ENCODE data around the gene PXDN. TPM values are rescaled to one million over a fixed set of nuclear protein-coding genes. Genes with fewer than 3 reads are reported as not detected.

PXDN gene
- total and polyA plus RNA-seq, 2 donors (not counting 1 experiment from before 2014, with no cell fraction given): 0.21 to 1.4 TPM

GRCh38 chr2:1788478-1788959 lies 44.2 kb upstream of the PXDN start:
- no peaks in the 10 kb centered on the region for H3K79me2 ChIP-seq (ENCODE audit: control insufficient read depth, insufficient read depth, low read length)
- H3K27me3 ChIP-seq (replicated peaks in 1 of 4; ENCODE audit: control extremely low read depth in 1 of 4, control insufficient read depth in 3 of 4, insufficient read depth in 4 of 4, low read length in 3 of 4): no peaks in the 10 kb centered on the region
- Mint-ChIP-seq H3K27ac (no peak overlapping the region), H3K4me3 (no peak overlapping the region), H3K4me1 (no peaks in the 10 kb centered on the region), H3K27me3 (peaks cover 3% of the 10 kb centered on the region), H3K9me3 (ENCODE audit: insufficient read depth) (no peaks in the 10 kb centered on the region)
- intact Hi-C loops (cut with micrococcal nuclease): no loop called here
- ChIA-PET POLR2A (no interaction called here), CTCF (no interaction called here)
- ATAC-seq (ENCODE audit: low read depth) (no peak), DNase-seq (no peak)
- no peaks in the 10 kb centered on the region for H3K36me3 ChIP-seq (replicated peaks in 1 of 2; ENCODE audit: control extremely low read depth in 1 of 2, control insufficient read depth in 1 of 2, extremely low read depth in 1 of 2, insufficient read depth in 2 of 2, low read length in 1 of 2)
- no peaks in the 10 kb centered on the region for H4K20me1 ChIP-seq (ENCODE audit: control insufficient read depth, insufficient read depth, low read length, poor library complexity, severe bottlenecking)
- 93% methylated on average over 17 of the region's 18 CpGs for WGBS (ENCODE audit: insufficient coverage)
- no peak overlapping the region for H2AFZ ChIP-seq (ENCODE audit: insufficient read depth, low read depth, low read length, poor library complexity, severe bottlenecking)
- no peak overlapping the region for H3K4me2 ChIP-seq (replicated peaks; ENCODE audit: low read depth, low read length, poor library complexity, severe bottlenecking)
- TF ChIP-seq EZH2 (IDR thresholded peaks at IDR 0.05; ENCODE audit: borderline replicate concordance, insufficient read depth, low read depth, low read length, poor library complexity, severe bottlenecking) (no peak), CTCF (IDR thresholded peaks at IDR 0.05) (no peak)
- H3K9me3 ChIP-seq (ENCODE audit: control extremely low read depth in 1 of 3, control insufficient read depth in 2 of 3, insufficient read depth in 1 of 3, low read length in 2 of 3): no peaks in the 10 kb centered on the region
- no peak overlapping the region for H3K4me3 ChIP-seq (ENCODE audit: control extremely low read depth in 1 of 5, extremely low read depth in 1 of 5, insufficient read depth in 1 of 5, low read depth in 2 of 5, low read length in 4 of 5)
- no peak overlapping the region for H3K9ac ChIP-seq (ENCODE audit: low read length)
- no peaks in the 10 kb centered on the region for H3K4me1 ChIP-seq (ENCODE audit: control insufficient read depth in 2 of 2, insufficient read depth in 2 of 2, low read length in 2 of 2)
- no peak overlapping the region for H3K27ac ChIP-seq (ENCODE audit: low read length in 2 of 2)

GRCh38 chr2:1787755-1788477 lies 43.6 kb upstream of the PXDN start:
- Histone ChIP-seq H2AFZ (ENCODE audit: insufficient read depth, low read depth, low read length, poor library complexity, severe bottlenecking) (no peak overlapping the region), H3K36me3 (replicated peaks in 1 of 2; ENCODE audit: control extremely low read depth in 1 of 2, control insufficient read depth in 1 of 2, extremely low read depth in 1 of 2, insufficient read depth in 2 of 2, low read length in 1 of 2) (no peaks in the 10 kb centered on the region), H3K79me2 (ENCODE audit: control insufficient read depth, insufficient read depth, low read length) (no peaks in the 10 kb centered on the region), H3K27ac (ENCODE audit: low read length in 2 of 2) (no peak overlapping the region), H3K9me3 (ENCODE audit: control extremely low read depth in 1 of 3, control insufficient read depth in 2 of 3, insufficient read depth in 1 of 3, low read length in 2 of 3) (no peaks in the 10 kb centered on the region), H3K4me3 (ENCODE audit: control extremely low read depth in 1 of 5, extremely low read depth in 1 of 5, insufficient read depth in 1 of 5, low read depth in 2 of 5, low read length in 4 of 5) (no peak overlapping the region), H3K4me2 (replicated peaks; ENCODE audit: low read depth, low read length, poor library complexity, severe bottlenecking) (no peak overlapping the region), H3K4me1 (ENCODE audit: control insufficient read depth in 2 of 2, insufficient read depth in 2 of 2, low read length in 2 of 2) (no peaks in the 10 kb centered on the region), H4K20me1 (ENCODE audit: control insufficient read depth, insufficient read depth, low read length, poor library complexity, severe bottlenecking) (no peaks in the 10 kb centered on the region), H3K9ac (ENCODE audit: low read length) (no peak overlapping the region), H3K27me3 (replicated peaks in 1 of 4; ENCODE audit: control extremely low read depth in 1 of 4, control insufficient read depth in 3 of 4, insufficient read depth in 4 of 4, low read length in 3 of 4) (no peaks in the 10 kb centered on the region)
- DNase-seq (no peak), ATAC-seq (ENCODE audit: low read depth) (no peak)
- 77% methylated on average over 8 of the region's 10 CpGs for WGBS (ENCODE audit: insufficient coverage)
- intact Hi-C loops (cut with micrococcal nuclease): no loop called here
- no peaks in the 10 kb centered on the region for H3K4me1 Mint-ChIP-seq
- H3K9me3 Mint-ChIP-seq (ENCODE audit: insufficient read depth): no peaks in the 10 kb centered on the region
- ChIA-PET CTCF (interaction anchor here (0.6 kb wide), 1 partner anchor 218 kb away, joined by 5 read pairs; no protein-coding TSS in a partner anchor), POLR2A (no interaction called here)
- H3K27me3 Mint-ChIP-seq: peaks cover 3% of the 10 kb centered on the region
- no peak overlapping the region for H3K27ac Mint-ChIP-seq
- TF ChIP-seq CTCF (IDR thresholded peaks at IDR 0.05) (no peak), EZH2 (IDR thresholded peaks at IDR 0.05; ENCODE audit: borderline replicate concordance, insufficient read depth, low read depth, low read length, poor library complexity, severe bottlenecking) (no peak)
- H3K4me3 Mint-ChIP-seq: no peak overlapping the region
